ENCODE measurements around the gene PRDM16.

DNA sequence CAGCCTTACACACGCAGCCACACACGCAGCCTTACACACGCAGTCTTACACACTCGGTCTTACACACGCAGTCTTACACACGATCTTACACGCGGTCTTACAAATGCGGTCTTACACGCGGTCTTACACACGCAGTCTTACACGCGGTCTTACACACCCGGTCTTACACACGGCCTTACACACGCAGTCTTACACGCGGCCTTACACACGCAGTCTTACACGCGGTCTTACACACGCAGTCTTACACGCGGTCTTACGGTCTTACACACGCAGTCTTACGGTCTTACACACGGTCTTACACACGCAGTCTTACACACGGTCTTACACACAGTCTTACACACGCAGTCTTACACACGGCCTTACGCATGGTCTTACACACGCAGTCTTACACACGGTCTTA is 111.9 kb downstream of the PRDM16 start:
- TF ChIP-seq, protein P1, sequence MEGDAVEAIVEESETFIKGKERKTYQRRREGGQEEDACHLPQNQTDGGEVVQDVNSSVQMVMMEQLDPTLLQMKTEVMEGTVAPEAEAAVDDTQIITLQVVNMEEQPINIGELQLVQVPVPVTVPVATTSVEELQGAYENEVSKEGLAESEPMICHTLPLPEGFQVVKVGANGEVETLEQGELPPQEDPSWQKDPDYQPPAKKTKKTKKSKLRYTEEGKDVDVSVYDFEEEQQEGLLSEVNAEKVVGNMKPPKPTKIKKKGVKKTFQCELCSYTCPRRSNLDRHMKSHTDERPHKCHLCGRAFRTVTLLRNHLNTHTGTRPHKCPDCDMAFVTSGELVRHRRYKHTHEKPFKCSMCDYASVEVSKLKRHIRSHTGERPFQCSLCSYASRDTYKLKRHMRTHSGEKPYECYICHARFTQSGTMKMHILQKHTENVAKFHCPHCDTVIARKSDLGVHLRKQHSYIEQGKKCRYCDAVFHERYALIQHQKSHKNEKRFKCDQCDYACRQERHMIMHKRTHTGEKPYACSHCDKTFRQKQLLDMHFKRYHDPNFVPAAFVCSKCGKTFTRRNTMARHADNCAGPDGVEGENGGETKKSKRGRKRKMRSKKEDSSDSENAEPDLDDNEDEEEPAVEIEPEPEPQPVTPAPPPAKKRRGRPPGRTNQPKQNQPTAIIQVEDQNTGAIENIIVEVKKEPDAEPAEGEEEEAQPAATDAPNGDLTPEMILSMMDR (IDR thresholded peaks at IDR 0.05; ENCODE audit: low read depth, low read length) = no peak
- TF ChIP-seq MYC (IDR thresholded peaks at IDR 0.05; ENCODE audit: low read depth, low read length) = no peak
- TF ChIP-seq POLR2A (IDR thresholded peaks at IDR 0.05; ENCODE audit: extremely low read depth, insufficient read length) = no peak
- TF ChIP-seq MAX (IDR thresholded peaks at IDR 0.05; ENCODE audit: low read depth, low read length) = no peak
